Keratinocyte (primary cell): ENCODE results near the gene HOXC12. TPM values are rescaled to one million over a fixed set of nuclear protein-coding genes. Genes with fewer than 3 reads are reported as not detected.

Experiments
- DNase-seq: peaks from one replicate; pipeline ENCODE4 v3.0.0-alpha.2; 2011; ENCODE audit warnings: low read depth, missing footprints, low spot score
- FAIRE-seq: peaks from 2 replicates; lab custom pipeline; 2011; peaks lifted over from hg19 to GRCh38; lab: Jason Lieb, UNC
- H2AFZ ChIP-seq: 2 replicates; pipeline ENCODE4 v1.6.0; 2012; ENCODE audit warnings: low read length, control low read depth, inconsistent platforms; ENCODE audit not compliant: control insufficient read depth
- H3K27ac ChIP-seq: 2 replicates; pipeline ENCODE4 v1.5.1; 2011; ENCODE audit warnings: low read length; ENCODE audit not compliant: control insufficient read depth, insufficient read depth
- H3K27me3 ChIP-seq: 3 replicates; pipeline ENCODE4 v1.6.0; 2011; ENCODE audit warnings: low read length; ENCODE audit not compliant: control insufficient read depth, insufficient read depth; ENCODE audit errors: extremely low read depth
- H3K36me3 ChIP-seq, 2 experiments: 2 replicates in 1 of 2; 3 replicates in 1 of 2; pipeline ENCODE4 v1.5.1; 2011; ENCODE audit warnings: low read length in 2 of 2, mild to moderate bottlenecking in 1 of 2; ENCODE audit not compliant: control insufficient read depth in 2 of 2, insufficient read depth in 2 of 2; ENCODE audit errors: extremely low read depth in 1 of 2
- H3K4me1 ChIP-seq: 3 replicates; pipeline ENCODE4 v1.5.1; 2011; ENCODE audit warnings: low read length; ENCODE audit not compliant: control insufficient read depth, insufficient read depth; ENCODE audit errors: extremely low read depth
- H3K4me2 ChIP-seq: 3 replicates; pipeline ENCODE4 v1.6.0; 2011; ENCODE audit warnings: low read depth, low read length; ENCODE audit not compliant: control insufficient read depth, insufficient read depth; ENCODE audit errors: extremely low read depth
- H3K4me3 ChIP-seq, 3 experiments: fragments of 200-600 bp in 1 of 3; sonication (generic) in 1 of 3; 2 replicates in 2 of 3; 3 replicates in 1 of 3; pipeline ENCODE4 v1.5.1; 2011 to 2016; ENCODE audit warnings: low read length in 3 of 3, mild to moderate bottlenecking in 3 of 3, control low read depth in 2 of 3, inconsistent platforms in 1 of 3, low read depth in 1 of 3, mixed read lengths in 1 of 3, mixed run types in 1 of 3, moderate library complexity in 1 of 3; ENCODE audit not compliant: control insufficient read depth in 2 of 3, insufficient read depth in 2 of 3; ENCODE audit errors: extremely low read depth in 1 of 3
- H3K79me2 ChIP-seq: 2 replicates; pipeline ENCODE4 v1.6.0; 2012; ENCODE audit warnings: low read length; ENCODE audit not compliant: control insufficient read depth, insufficient read depth
- H3K9ac ChIP-seq: 3 replicates; pipeline ENCODE4 v1.6.0; 2011; ENCODE audit warnings: low read length; ENCODE audit not compliant: control insufficient read depth, insufficient read depth; ENCODE audit errors: extremely low read depth
- H3K9me1 ChIP-seq: 3 replicates; pipeline ENCODE4 v1.6.0; 2011; ENCODE audit warnings: low read length; ENCODE audit not compliant: control insufficient read depth, insufficient read depth; ENCODE audit errors: extremely low read depth
- H3K9me3 ChIP-seq: 2 replicates; pipeline ENCODE4 v1.5.1; 2012; ENCODE audit warnings: low read depth, low read length; ENCODE audit not compliant: control insufficient read depth
- H4K20me1 ChIP-seq: 3 replicates; pipeline ENCODE4 v1.6.0; 2011; ENCODE audit warnings: low read length; ENCODE audit not compliant: control insufficient read depth, insufficient read depth; ENCODE audit errors: extremely low read depth
- CTCF ChIP-seq, 3 experiments: IDR thresholded peaks in 1 of 3; conservative IDR thresholded peaks in 1 of 3; optimal IDR thresholded peaks in 1 of 3; 2 replicates in 2 of 3; 3 replicates in 1 of 3; pipeline versions ENCODE3 to v1.5.1; 2011; ENCODE audit warnings: low read length in 3 of 3, mild to moderate bottlenecking in 3 of 3, moderate library complexity in 2 of 3, control low read depth in 1 of 3, inconsistent platforms in 1 of 3; ENCODE audit not compliant: insufficient read depth in 2 of 3; ENCODE audit errors: extremely low read depth in 1 of 3
- EZH2 ChIP-seq: IDR thresholded peaks from one replicate; pipeline ENCODE4 v1.6.1; 2012; ENCODE audit warnings: inconsistent platforms, mild to moderate bottlenecking, low read length, moderate library complexity
- dilution Hi-C: fragments of 300-500 bp; cut with MboI; formaldehyde crosslinking; loops from one replicate; pipeline ENCODE4 v1.7.0; 2020; ENCODE audit warnings: low sequenced_read_pairs; ENCODE audit not compliant: extremely low pct_ligation_motif_present
- polyA plus RNA-seq, 5 experiments: library from polyadenylated mRNA; depleted of rRNA in 3 of 5; stranded (reverse) in 3 of 5; stranded (forward) in 1 of 5; unstranded in 1 of 5; fragments of >200 nt; gene quantifications; 1 replicate in 1 of 5; 2 replicates in 3 of 5; 3 replicates in 1 of 5; pipeline versions ENCODE4 v1.2.1 to v1.2.3, GENCODE V29; 2011 to 2012; ENCODE audit warnings: missing spikeins in 2 of 5, low read depth in 1 of 5, low replicate concordance in 1 of 5

Gene HOXC12
- polyA plus RNA-seq, 1 donor (not counting 4 experiments of a cell fraction or from before 2014, with no cell fraction given): 0.47 TPM

- TF ChIP-seq EZH2 (no peak), CTCF (optimal IDR thresholded peaks at IDR 0.05 in 1 of 3, IDR thresholded peaks at IDR 0.05 in 1 of 3, conservative IDR thresholded peaks at IDR 0.05 in 1 of 3; ENCODE audit: extremely low read depth in 1 of 3, insufficient read depth in 2 of 3, low read length in 3 of 3) (no peak)
- H3K27ac ChIP-seq: peak overlapping the region; percentile 74
- peaks cover 22% of the 10 kb centered on the region for H3K79me2 ChIP-seq
- peak overlapping the region; percentile 81 for H3K4me2 ChIP-seq
- FAIRE-seq: peak; percentile 77
- no peak for DNase-seq
- peaks cover 3% of the 10 kb centered on the region for H3K27me3 ChIP-seq
- H2AFZ ChIP-seq: peak overlapping the region; percentile 41
- H3K9me1 ChIP-seq: no peaks in the 10 kb centered on the region
- peak overlapping the region; percentile 54 to 89 (median 68) for H3K4me3 ChIP-seq
- H3K36me3 ChIP-seq: no peaks in the 10 kb centered on the region
- no peaks in the 10 kb centered on the region for H4K20me1 ChIP-seq
- peak overlapping the region; percentile 89 for H3K9ac ChIP-seq
- no peaks in the 10 kb centered on the region for H3K9me3 ChIP-seq
- dilution Hi-C loops: no loop called here
- H3K4me1 ChIP-seq: peaks cover 22% of the 10 kb centered on the region
Measured at GRCh38 chr12:53972152-53972702, 17.5 kb downstream of the HOXC12 start.

- DNase-seq: no peak
- FAIRE-seq: peak; percentile 79
- no peak for TF ChIP-seq CTCF (optimal IDR thresholded peaks at IDR 0.05 in 1 of 3, IDR thresholded peaks at IDR 0.05 in 1 of 3, conservative IDR thresholded peaks at IDR 0.05 in 1 of 3; ENCODE audit: extremely low read depth in 1 of 3, insufficient read depth in 2 of 3, low read length in 3 of 3)
- no peak for TF ChIP-seq EZH2
- Histone ChIP-seq H3K9me3 (no peaks in the 10 kb centered on the region), H2AFZ (peak within 1 kb of the TSS; percentile 78), H3K27ac (peak within 1 kb of the TSS; percentile 74), H3K4me1 (peaks cover 23% of the 10 kb centered on the region), H3K79me2 (peaks cover 22% of the 10 kb centered on the region), H3K4me3 (peak within 1 kb of the TSS; percentile 54 to 89 (median 68)), H3K4me2 (peak within 1 kb of the TSS; percentile 81), H3K9me1 (no peaks in the 10 kb centered on the region), H3K9ac (peak within 1 kb of the TSS; percentile 89), H3K27me3 (no peaks in the 10 kb centered on the region), H3K36me3 (no peaks in the 10 kb centered on the region), H4K20me1 (no peaks in the 10 kb centered on the region)
- dilution Hi-C loops: no loop called here
Measured at GRCh38 chr12:53972722-53973235, 18.1 kb downstream of the HOXC12 start, which contains the start of gene HOXC11. Gene HOXC11 (plus strand): TSS chr12:53973126. CDS start chr12:53973242, 116 bp downstream.
